Measurements from ENCODE around the gene GTPBP3. TPM values are rescaled to one million over a fixed set of nuclear protein-coding genes. Genes with fewer than 3 reads are reported as not detected.

Gene GTPBP3
- 17.2 and 17.4 TPM in 2 replicates for total RNA-seq

GRCh38 chr19:17336872-17337674 lies at the start of gene GTPBP3:
Gene GTPBP3 (plus strand): TSS chr19:17337553. CDS start chr19:17337612, 59 bp downstream.

DNA sequence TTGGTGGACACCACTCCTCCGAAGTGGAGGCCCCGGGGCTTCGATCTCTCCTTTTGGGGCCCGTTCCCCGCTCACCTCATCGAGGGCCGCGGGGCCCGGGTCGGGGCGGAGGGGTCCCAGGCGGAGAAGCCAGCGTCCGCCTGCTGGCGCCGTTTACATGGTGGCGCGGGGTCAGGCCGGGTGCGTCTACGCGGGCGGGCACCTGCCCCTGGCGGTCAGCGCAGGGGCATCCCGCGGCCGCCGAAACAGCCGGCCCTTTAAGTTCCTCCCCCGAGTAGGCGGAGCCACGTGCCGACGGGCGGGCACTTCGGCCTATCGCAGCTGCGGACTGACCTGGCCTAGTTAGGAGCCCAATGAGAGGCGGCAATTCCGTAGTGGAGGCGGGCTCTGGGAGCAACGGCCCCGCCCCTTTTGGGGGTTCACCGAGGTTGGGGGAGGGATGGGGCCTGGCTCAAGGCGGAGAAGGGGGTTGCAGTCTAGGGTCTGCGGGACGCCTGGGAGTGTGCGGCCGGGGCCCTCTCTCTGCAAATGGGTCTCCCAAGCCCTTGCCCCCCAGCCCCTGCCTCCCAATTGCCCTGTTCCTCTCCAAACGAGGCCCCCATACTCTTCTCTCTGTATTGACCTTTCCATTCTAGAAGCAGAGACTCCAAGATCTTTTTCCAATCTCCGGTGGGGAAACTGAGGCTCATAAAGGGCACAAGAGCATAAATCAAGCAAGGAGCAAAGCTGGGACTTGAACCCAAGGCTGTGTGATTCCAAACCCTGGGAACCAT lies 34.0 kb upstream of the GTPBP3 start, which contains the start of gene ABHD8:
ABHD8 (minus strand) TSS at position 259 of the 773 bp plus-strand sequence. CDS start 1,809 bp downstream, outside the sequence.

GRCh38 chr19:17305517-17306284 lies 31.7 kb upstream of the GTPBP3 start, which contains the start of gene MRPL34:
Gene MRPL34 (plus strand): TSS chr19:17305872. CDS start chr19:17305893, 21 bp downstream.

DNA sequence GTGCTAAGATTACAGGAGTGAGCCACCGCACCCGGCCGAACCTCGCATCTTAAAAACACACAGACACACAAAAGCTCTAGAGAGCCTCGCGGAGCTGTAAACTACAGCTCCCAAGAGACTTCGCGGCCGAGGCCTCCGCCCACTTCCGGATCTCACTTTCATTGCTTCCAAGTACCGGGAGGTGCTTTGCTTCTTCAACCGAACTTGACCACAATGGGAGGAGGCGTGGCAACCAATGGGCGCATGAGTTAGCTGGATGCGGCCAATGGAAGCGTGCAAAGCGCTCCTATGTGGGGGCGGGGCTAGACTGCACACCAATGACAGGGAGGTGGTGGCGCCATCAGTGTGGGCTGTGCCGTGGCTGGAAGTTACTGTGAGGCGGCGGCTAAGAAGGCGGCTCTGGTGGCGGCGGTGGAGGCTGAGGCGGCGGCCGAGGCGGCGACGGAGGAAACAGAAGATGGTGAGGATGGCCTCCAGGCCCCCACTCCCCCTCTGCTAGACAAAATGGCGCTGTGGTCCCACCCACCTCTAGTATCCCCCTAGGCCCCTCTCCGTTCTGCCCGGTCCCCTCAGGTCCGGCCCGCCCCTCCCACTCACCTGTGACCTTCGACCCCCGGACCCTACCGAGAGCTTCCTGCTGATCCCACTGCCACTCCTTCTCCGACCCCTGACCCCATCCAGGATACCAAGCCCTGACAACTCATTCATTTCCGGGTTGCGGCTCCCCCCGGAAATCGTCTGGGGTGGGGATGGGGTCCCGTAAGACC lies 28.0 kb upstream of the GTPBP3 start, which contains the start of gene DDA1:
DDA1 (plus strand) TSS at position 366 of the 767 bp plus-strand sequence; CDS start at position 458, 92 bp downstream.

GRCh38 chr19:17334414-17335409 lies 2.6 kb upstream of the GTPBP3 start, which contains the start of gene ANO8:
Gene ANO8 (minus strand): TSS chr19:17334855. CDS start chr19:17334670, 185 bp downstream.

GRCh38 chr19:17376935-17377600 lies 39.7 kb downstream of the GTPBP3 start, which contains the start of gene PLVAP:
Gene PLVAP (minus strand): TSS chr19:17377342. CDS start chr19:17377288, 54 bp downstream.

Other genes with a start within 250 kb of the GTPBP3 start
- 16.6 and 19.0 TPM in 2 replicates for gene USE1, start 122.2 kb upstream of the GTPBP3 start, total RNA-seq
- gene OCEL1, start 111.3 kb upstream of the GTPBP3 start, total RNA-seq, result 4.3 and 5.3 TPM in 2 replicates
- gene NR2F6, start 91.6 kb upstream of the GTPBP3 start, total RNA-seq, result 44.4 and 54.9 TPM in 2 replicates
- 0.05 TPM in 1 of 2 replicates, not detected in the other for gene USHBP1, start 72.8 kb upstream of the GTPBP3 start, total RNA-seq
- 75.2 and 78.1 TPM in 2 replicates for gene BABAM1, start 70.1 kb upstream of the GTPBP3 start, total RNA-seq
- 0.51 and 0.59 TPM in 2 replicates for gene ANKLE1, start 55.7 kb upstream of the GTPBP3 start, total RNA-seq
- gene ABHD8, start 34.1 kb upstream of the GTPBP3 start, total RNA-seq, result 11.6 and 14.0 TPM in 2 replicates
- 21.4 and 23.2 TPM in 2 replicates for gene MRPL34, start 31.7 kb upstream of the GTPBP3 start, total RNA-seq
- gene DDA1, start 28.0 kb upstream of the GTPBP3 start, total RNA-seq, result 27.3 and 37.1 TPM in 2 replicates
- gene ANO8, start 2.7 kb upstream of the GTPBP3 start, total RNA-seq, result 4.5 and 7.6 TPM in 2 replicates
- not detected in 2 replicates for gene PLVAP, start 39.8 kb downstream of the GTPBP3 start, total RNA-seq
- gene CCDC194, start 56.6 kb downstream of the GTPBP3 start, total RNA-seq, result not detected in 2 replicates
- 0.92 and 4.5 TPM in 2 replicates for gene BST2, start 68.1 kb downstream of the GTPBP3 start, total RNA-seq
- gene MVB12A, start 82.5 kb downstream of the GTPBP3 start, total RNA-seq, result 32.3 and 41.0 TPM in 2 replicates
- gene TMEM221, start 111.1 kb downstream of the GTPBP3 start, total RNA-seq, result under 0.01 TPM in 1 of 2 replicates, not detected in the other
- not detected in 2 replicates for gene NXNL1, start 123.4 kb downstream of the GTPBP3 start, total RNA-seq
- gene SLC27A1, start 133.0 kb downstream of the GTPBP3 start, total RNA-seq, result 17.4 and 17.8 TPM in 2 replicates
- 55.5 and 55.7 TPM in 2 replicates for gene PGLS, start 174.1 kb downstream of the GTPBP3 start, total RNA-seq
- gene COLGALT1, start 218.1 kb downstream of the GTPBP3 start, total RNA-seq, result 140 and 222 TPM in 2 replicates